A673 (cell line): ENCODE data around the gene PIMREG.

Source experiments
- CTCF ChIP-seq: fragments of 300-800, 200-600 bp; sonication (generic); conservative IDR thresholded peaks from 2 replicates; pipeline ENCODE4 v1.5.1; 2017; ENCODE audit warnings: low read depth, mild to moderate bottlenecking, antibody characterized with exemption, low read length, moderate library complexity, mixed read lengths
- EZH2 ChIP-seq: fragments of 200-600 bp; sonication (generic); IDR thresholded peaks from 2 replicates; pipeline ENCODE4 v1.6.1; 2017; ENCODE audit warnings: borderline replicate concordance, low read depth, mild to moderate bottlenecking, mixed read lengths, antibody characterized with exemption, low read length; ENCODE audit not compliant: poor library complexity, severe bottlenecking

DNA sequence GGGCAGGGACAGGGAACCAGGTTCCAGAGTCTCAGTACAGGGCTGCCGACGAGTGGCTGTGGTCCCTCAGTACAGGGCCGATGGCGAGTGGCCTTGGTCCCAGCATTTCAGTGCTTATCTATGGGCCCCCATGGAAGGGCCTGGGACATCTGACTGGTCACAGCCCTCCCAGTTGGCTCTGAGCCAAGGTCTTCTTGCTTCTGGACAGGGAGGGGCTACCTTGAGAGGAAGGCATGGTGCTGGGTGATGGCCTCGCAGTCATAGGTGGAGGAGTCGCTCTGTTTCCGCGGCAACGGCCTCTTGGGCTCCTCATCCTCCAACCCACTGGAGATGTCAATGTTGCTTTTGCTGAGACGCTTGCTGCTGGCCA is 32.5 kb downstream of the PIMREG start:
- TF ChIP-seq CTCF (no peak), EZH2 (no peak)
